H1 (cell line): ENCODE measurements around the gene HES5. TPM values are rescaled to one million over a fixed set of nuclear protein-coding genes. Genes with fewer than 3 reads are reported as not detected.

ENCODE experiments used
- ATF3 ChIP-seq: IDR thresholded peaks from 2 replicates; pipeline ENCODE4 v1.6.1; 2011; ENCODE audit warnings: low read depth, mild to moderate bottlenecking, low read length; ENCODE audit not compliant: insufficient read depth
- BACH1 ChIP-seq: IDR thresholded peaks from 2 replicates; pipeline ENCODE4 v1.6.1; 2012; ENCODE audit warnings: low read length, improper control_type of control experiment
- BRCA1 ChIP-seq: IDR thresholded peaks from 2 replicates; pipeline ENCODE4 v1.6.1; 2012; ENCODE audit warnings: low read depth, low read length, improper control_type of control experiment
- CEBPB ChIP-seq: IDR thresholded peaks from 2 replicates; pipeline ENCODE4 v1.6.1; 2012; ENCODE audit warnings: low read depth, low read length
- EGR1 ChIP-seq: IDR thresholded peaks from 2 replicates; pipeline ENCODE4 v1.6.1; 2011; ENCODE audit warnings: low read depth, low read length, borderline replicate concordance
- FOSL1 ChIP-seq: IDR thresholded peaks from 2 replicates; pipeline ENCODE4 v1.6.1; 2011; ENCODE audit warnings: mild to moderate bottlenecking, low read depth, low read length, moderate library complexity; ENCODE audit not compliant: insufficient read depth
- GTF2F1 ChIP-seq: IDR thresholded peaks from 2 replicates; pipeline ENCODE4 v1.6.1; 2012; ENCODE audit warnings: low read depth, low read length, improper control_type of control experiment, borderline replicate concordance
- JUN ChIP-seq: IDR thresholded peaks from 2 replicates; pipeline ENCODE4 v1.6.1; 2011; ENCODE audit warnings: low read depth, mild to moderate bottlenecking, improper control_type of control experiment, low read length
- POLR2AphosphoS5 ChIP-seq: IDR thresholded peaks from 2 replicates; pipeline ENCODE4 v1.6.1; 2011; ENCODE audit warnings: low read depth, low read length
- RBBP5 ChIP-seq: IDR thresholded peaks from 2 replicates; pipeline ENCODE4 v1.7.1; 2012; ENCODE audit warnings: low read depth, mild to moderate bottlenecking, inconsistent platforms, low read length, moderate library complexity, borderline replicate concordance
- SIX5 ChIP-seq: IDR thresholded peaks from 2 replicates; pipeline ENCODE4 v1.6.1; 2011; ENCODE audit warnings: mild to moderate bottlenecking, low read depth, low read length
- SRF ChIP-seq: IDR thresholded peaks from 2 replicates; pipeline ENCODE4 v1.6.1; 2011; ENCODE audit warnings: mild to moderate bottlenecking, low read depth, low read length, moderate library complexity
- polyA plus RNA-seq, 7 experiments: library from polyadenylated mRNA; depleted of rRNA in 3 of 7; stranded (reverse) in 5 of 7; unstranded in 2 of 7; fragments of >200 nt in 5 of 7; fragments of 200-250 nt in 2 of 7; gene quantifications; 1 replicate in 5 of 7; 2 replicates in 1 of 7; 4 replicates in 1 of 7; pipeline versions ENCODE4 v1.2.1 to v1.2.3, GENCODE V29; 2011 to 2013; ENCODE audit warnings: missing spikeins in 2 of 7, mixed read lengths in 2 of 7
- total RNA-seq: library from RNA; stranded (reverse); fragmentation: NEBNext Ultra II Directional; extraction: Animal tissue kit (Norgen Biotek cat#: 25700); gene quantifications from 2 replicates; pipeline ENCODE4 v1.2.1, GENCODE V29; 2021
- TF ChIP-seq, protein P1 (sequence below): fragments of 300-600 bp; sonication (generic); IDR thresholded peaks from 2 replicates; pipeline ENCODE4 v1.7.1; 2012; ENCODE audit warnings: low read length, moderate library complexity, mild to moderate bottlenecking, inconsistent platforms; ENCODE audit not compliant: insufficient replicate concordance

Gene HES5
- total and polyA plus RNA-seq, 2 of the 8 experiments (the other 6 are each of a cell fraction or from before 2014, with no cell fraction given) = 0.22 TPM; not detected in 1

DNA sequence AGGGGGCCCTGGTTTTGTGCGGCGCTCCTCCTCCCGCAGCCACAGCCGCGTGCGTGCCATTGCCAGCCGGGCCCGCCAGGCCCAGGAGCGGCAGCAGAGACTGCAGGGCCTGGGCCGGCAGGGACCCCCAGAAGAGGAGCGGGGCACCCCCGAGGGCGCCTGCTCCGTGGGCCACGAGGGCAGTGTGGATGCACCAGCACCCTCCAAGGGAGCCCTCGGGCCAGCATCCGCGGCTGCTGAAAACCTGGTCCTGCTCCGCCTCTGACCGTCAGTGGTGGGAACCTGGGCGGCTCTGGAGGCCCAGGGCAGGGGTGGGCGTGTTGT is 25.2 kb downstream of the HES5 start (continued):
- TF ChIP-seq, protein P1, sequence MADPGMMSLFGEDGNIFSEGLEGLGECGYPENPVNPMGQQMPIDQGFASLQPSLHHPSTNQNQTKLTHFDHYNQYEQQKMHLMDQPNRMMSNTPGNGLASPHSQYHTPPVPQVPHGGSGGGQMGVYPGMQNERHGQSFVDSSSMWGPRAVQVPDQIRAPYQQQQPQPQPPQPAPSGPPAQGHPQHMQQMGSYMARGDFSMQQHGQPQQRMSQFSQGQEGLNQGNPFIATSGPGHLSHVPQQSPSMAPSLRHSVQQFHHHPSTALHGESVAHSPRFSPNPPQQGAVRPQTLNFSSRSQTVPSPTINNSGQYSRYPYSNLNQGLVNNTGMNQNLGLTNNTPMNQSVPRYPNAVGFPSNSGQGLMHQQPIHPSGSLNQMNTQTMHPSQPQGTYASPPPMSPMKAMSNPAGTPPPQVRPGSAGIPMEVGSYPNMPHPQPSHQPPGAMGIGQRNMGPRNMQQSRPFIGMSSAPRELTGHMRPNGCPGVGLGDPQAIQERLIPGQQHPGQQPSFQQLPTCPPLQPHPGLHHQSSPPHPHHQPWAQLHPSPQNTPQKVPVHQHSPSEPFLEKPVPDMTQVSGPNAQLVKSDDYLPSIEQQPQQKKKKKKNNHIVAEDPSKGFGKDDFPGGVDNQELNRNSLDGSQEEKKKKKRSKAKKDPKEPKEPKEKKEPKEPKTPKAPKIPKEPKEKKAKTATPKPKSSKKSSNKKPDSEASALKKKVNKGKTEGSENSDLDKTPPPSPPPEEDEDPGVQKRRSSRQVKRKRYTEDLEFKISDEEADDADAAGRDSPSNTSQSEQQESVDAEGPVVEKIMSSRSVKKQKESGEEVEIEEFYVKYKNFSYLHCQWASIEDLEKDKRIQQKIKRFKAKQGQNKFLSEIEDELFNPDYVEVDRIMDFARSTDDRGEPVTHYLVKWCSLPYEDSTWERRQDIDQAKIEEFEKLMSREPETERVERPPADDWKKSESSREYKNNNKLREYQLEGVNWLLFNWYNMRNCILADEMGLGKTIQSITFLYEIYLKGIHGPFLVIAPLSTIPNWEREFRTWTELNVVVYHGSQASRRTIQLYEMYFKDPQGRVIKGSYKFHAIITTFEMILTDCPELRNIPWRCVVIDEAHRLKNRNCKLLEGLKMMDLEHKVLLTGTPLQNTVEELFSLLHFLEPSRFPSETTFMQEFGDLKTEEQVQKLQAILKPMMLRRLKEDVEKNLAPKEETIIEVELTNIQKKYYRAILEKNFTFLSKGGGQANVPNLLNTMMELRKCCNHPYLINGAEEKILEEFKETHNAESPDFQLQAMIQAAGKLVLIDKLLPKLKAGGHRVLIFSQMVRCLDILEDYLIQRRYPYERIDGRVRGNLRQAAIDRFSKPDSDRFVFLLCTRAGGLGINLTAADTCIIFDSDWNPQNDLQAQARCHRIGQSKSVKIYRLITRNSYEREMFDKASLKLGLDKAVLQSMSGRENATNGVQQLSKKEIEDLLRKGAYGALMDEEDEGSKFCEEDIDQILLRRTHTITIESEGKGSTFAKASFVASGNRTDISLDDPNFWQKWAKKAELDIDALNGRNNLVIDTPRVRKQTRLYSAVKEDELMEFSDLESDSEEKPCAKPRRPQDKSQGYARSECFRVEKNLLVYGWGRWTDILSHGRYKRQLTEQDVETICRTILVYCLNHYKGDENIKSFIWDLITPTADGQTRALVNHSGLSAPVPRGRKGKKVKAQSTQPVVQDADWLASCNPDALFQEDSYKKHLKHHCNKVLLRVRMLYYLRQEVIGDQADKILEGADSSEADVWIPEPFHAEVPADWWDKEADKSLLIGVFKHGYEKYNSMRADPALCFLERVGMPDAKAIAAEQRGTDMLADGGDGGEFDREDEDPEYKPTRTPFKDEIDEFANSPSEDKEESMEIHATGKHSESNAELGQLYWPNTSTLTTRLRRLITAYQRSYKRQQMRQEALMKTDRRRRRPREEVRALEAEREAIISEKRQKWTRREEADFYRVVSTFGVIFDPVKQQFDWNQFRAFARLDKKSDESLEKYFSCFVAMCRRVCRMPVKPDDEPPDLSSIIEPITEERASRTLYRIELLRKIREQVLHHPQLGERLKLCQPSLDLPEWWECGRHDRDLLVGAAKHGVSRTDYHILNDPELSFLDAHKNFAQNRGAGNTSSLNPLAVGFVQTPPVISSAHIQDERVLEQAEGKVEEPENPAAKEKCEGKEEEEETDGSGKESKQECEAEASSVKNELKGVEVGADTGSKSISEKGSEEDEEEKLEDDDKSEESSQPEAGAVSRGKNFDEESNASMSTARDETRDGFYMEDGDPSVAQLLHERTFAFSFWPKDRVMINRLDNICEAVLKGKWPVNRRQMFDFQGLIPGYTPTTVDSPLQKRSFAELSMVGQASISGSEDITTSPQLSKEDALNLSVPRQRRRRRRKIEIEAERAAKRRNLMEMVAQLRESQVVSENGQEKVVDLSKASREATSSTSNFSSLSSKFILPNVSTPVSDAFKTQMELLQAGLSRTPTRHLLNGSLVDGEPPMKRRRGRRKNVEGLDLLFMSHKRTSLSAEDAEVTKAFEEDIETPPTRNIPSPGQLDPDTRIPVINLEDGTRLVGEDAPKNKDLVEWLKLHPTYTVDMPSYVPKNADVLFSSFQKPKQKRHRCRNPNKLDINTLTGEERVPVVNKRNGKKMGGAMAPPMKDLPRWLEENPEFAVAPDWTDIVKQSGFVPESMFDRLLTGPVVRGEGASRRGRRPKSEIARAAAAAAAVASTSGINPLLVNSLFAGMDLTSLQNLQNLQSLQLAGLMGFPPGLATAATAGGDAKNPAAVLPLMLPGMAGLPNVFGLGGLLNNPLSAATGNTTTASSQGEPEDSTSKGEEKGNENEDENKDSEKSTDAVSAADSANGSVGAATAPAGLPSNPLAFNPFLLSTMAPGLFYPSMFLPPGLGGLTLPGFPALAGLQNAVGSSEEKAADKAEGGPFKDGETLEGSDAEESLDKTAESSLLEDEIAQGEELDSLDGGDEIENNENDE = no peak
- TF ChIP-seq CEBPB (no peak), BRCA1 (no peak), BACH1 (no peak), ATF3 (no peak), JUN (no peak), FOSL1 (no peak), POLR2AphosphoS5 (no peak), RBBP5 (no peak), SRF (no peak), SIX5 (no peak), GTF2F1 (no peak), EGR1 (no peak)
